T-helper 1 cell treated with Interleukin-12 subunit alpha and Interleukin-12 subunit beta and Interleukin-4 antibody, amounts not matched to agents 30 ng/mL and 1 ng/mL, for 36 hours (primary cell): ENCODE results near the gene MOSPD3. TPM values are rescaled to one million over a fixed set of nuclear protein-coding genes. Genes with fewer than 3 reads are reported as not detected.

Experiments
- intact Hi-C: fragments of 100-400 bp; cut with micrococcal nuclease; formaldehyde crosslinking; loops from one replicate; pipeline ENCODE4 v1.15.1; 2024
- total RNA-seq: library from RNA; stranded (reverse); gene quantifications from 2 replicates; pipeline ENCODE4 v1.2.3, GENCODE V29; 2022

The MOSPD3 gene
- total RNA-seq, 1 donor from 2014 or later = 44.0 TPM

DNA sequence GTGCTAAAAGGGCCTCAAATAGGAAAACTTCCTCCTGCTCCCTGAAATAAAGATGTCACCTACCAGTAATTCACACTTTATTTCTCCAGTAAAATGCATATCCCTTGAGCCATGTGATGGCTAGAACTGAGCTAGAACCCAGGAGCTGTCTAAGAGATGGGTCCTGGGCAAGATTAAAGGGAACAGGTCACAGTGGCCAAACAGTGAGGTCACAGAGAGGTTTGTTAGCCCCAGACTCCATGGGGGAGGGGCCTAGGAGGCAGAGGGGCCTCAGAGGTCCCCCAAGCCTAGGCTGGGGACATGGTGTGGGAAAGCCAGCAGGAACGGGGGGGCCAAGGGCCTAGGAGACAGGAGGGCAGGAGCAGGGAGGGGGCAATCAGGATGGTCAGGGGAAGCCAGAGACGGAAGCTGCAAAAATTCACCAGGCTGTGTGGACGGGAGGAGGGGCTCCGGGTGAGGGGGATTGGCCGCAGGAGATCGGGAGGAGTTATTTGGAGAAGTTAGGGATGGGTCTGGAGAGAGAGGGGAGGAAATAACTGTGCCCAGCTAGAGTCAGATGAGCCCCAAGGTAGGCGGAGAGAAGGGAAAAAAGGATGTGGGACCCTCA, 22.9 kb upstream of the MOSPD3 start:
- intact Hi-C loops = loop anchor here (10.0 kb wide), 1 partner anchor 315 kb away; no protein-coding TSS in a partner anchor

DNA sequence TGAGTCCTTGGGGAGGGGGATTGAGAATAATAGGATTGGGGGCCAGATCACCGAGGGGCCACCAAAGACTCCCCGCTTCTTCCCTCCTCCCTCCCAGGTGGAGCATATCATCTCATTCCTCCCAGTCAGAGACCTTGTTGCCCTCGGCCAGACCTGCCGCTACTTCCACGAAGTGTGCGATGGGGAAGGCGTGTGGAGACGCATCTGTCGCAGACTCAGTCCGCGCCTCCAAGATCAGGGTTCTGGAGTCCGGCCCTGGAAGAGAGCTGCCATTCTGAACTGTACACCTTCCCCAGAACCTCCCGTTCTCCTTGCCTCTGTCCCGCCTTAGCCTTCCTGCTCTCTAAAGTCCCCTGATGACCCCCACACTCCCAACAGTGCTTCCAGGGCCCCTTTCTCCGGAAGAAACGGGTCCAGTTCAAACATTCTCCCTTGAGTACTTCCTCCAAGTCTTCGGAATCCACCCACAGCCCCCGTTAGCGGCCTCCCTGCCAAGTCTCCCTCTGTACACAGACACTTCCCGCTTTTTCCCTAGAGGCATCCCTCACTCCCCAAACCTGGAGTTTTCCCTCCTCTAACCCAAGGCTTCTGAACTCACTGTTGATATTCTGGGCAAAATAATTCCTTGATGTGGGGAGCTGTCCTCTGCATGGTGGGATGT, 22.1 kb upstream of the MOSPD3 start:
- intact Hi-C loops = no loop called here

DNA sequence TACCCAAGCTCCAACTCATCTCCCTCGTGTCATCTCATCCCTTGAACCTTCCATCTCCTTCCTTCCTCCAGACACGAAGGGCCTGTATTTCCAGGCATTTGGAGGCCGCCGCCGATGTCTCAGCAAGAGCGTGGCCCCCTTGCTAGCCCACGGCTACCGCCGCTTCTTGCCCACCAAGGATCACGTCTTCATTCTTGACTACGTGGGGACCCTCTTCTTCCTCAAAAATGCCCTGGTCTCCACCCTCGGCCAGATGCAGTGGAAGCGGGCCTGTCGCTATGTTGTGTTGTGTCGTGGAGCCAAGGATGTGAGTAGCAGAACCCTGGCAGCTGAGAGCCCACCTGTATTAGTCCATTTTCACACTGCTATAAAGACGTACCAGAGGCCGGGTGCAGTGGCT, 20.7 kb upstream of the MOSPD3 start:
- intact Hi-C loops = no loop called here

DNA sequence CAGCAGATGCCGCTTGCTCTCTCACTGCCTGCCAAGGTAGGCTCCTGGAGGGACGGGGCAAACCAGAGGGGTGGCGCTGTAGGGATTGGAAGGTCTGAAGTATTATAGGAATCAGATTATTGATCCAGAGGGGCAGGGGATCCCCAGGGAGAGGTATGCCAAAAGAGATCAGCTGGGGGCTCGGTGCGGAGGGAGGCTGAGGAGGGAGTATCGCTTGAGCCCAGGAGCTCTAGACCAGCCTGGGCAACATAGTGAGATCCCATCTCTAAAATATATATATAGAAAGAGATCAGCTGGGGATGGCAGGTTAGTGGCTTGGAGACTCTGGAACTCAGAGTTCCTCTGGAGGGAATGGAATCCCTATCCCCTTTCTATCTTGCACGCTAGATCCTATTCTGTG, 17.2 kb upstream of the MOSPD3 start:
- intact Hi-C loops = no loop called here

DNA sequence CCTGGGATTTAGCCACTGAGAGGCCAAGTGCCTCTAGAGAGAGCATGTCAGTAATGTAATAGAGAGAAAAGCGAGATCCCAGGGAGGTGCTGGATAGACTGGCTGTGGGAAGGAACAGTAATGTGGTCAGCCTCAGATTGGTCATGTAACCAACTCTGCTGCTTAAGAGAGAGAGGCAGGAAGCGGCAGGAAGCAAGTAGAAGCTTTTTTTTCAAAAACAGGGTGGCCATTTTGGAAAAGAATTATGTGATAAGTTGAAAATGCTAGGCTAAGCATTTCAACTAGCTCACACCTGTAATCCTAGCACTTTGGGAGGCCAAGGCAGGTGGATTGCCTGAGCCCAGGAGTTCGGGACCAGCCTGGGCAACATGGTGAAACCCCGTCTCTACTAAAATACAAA, 13.9 kb upstream of the MOSPD3 start:
- intact Hi-C loops = no loop called here

DNA sequence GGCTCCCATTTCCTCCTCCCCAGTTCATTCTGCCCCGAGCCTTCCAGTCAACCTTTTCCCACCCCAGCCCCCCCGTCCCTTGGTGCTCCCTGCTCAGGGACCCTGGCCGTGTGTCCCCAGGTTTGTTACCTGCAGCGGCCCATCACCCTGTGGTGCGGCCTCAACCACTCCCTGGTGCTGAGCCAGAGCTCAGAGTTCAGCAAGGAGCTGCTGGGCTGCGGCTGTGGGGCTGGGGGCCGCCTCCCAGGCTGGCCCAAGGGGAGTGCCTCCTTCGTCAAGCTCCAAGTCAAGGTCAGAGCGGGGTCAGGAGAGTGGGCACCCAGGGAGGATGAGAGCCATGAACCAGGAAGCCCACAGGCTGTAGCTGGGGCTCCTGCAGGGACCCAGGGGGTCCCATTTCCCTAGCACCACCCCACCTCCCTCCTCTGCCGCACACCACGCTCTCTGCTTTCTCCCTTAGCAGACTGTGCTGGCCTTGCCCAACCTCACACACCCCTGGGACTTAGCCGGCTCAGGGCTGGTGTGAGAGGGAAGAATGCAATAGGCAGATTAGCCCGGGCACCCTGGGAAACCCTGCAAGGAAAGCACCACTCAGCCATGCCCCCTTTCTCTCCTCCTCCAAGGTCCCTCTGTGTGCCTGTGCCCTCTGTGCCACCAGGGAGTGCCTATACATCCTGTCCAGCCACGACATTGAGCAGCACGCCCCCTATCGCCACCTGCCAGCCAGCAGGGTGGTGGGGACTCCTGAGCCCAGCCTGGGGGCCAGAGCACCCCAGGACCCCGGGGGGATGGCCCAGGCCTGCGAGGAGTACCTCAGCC, 12.2 kb upstream of the MOSPD3 start:
- intact Hi-C loops = no loop called here

DNA sequence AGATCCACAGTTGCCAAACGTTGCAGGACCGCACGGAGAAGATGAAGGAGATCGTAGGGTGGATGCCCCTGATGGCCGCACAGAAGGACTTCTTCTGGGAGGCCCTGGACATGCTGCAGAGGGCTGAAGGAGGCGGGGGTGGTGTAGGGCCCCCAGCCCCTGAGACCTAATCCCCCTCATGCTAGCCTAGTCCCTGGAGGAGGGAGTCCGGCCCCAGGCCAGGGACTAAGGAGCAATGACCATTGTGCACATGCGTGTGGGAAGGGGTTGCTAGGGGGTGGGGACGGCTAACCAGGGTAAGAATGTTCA, 11.7 kb upstream of the MOSPD3 start:
- intact Hi-C loops = no loop called here

DNA sequence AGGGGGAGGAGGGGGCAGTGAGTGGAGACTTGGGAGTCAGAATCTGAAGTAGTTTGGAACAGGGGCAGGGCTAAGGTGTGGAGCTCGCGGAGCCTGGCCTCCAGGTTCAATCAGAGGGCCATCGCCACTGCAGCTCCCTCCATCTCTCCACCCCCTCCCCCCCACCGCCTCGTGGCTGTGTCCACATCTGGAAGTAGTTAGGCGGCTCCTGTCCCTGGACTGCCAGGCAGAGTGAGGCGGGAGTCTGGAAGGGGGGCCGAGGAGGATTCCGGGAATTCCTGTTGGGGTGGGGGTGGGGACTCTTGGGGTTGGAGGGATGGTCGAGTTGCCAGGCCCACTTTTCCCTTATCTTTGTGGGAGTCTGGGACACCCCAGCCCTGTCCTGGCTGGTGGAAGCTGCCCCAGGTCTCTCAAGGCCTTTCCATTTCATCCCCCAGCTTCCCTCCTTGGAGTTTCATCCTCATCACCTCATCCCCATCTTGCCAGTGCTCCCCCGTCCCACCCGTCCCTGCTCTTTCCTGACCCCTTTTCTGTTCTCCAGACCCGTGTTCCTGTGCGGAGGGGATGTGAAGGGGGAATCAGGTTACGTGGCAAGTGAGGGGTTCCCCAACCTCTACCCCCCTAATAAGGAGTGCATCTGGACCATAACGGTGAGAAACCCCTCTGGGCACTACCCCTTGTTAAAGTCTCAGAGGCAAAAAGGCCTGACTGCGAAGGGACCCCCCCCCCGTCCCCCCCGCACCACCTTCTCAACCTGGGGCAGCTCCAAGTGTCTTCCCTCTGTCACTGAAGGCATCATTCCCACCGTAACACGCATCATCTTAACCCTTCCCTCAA, 9.2 kb upstream of the MOSPD3 start:
- intact Hi-C loops = no loop called here

DNA sequence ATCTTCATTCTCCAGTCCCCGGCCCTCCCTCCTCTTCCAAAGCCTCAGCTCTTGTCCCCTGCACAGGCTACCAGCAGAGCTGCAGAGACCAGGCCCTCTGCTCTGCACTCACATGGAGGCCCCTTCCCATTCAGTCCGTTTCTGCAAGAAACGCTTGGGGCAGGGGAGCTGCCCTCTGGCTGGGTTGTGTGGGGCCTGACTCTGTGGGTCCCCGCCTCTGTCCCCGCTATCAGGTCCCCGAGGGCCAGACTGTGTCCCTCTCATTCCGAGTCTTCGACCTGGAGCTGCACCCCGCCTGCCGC, 8.7 kb upstream of the MOSPD3 start:
- intact Hi-C loops = loop anchor here (1.0 to 2.0 kb wide), 10 partner anchors 9 to 249 kb away; partner anchors contain the start of genes FBXO24, GNB2, LRCH4 and MEPCE

DNA sequence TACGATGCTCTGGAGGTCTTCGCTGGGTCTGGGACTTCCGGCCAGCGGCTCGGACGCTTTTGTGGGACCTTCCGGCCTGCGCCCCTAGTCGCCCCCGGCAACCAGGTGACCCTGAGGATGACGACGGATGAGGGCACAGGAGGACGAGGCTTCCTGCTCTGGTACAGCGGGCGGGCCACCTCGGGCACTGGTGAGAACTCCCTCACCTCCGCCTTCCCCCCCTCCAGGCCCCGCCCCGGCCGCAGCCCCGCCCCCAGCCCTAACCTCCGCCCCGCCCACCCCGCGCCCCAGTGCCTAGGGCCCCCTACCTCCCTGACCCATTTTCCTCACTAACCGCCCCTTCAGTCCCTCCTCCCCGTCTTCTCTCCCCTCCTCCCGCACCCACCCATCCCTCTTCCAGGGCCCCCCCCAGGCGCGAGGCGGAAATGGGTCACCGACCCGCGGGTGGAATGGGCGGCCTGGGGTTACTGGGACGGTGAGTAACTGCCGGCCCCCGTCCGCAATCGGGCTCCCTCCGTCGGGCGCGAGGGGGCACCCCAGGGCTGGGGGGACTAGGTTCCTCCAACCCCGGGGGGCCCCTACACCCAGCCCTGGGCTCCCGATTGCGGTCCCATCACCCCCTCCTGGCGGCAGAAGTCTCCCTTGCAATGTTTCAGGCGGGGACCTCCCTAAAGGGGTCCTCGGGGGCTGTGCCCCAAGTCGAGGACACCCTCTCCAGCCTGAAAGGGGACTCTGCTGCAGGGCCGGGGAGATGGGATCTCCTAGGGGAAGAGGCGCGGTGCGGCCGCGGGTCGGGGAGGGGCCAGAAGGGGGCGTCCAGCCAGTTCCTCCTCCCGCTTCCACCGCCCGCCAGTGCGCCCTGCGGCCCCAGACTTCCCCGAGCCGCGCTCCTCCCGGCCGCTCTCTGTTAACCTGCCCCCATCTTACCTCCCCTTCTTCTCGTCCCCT, 8.0 kb upstream of the MOSPD3 start:
- intact Hi-C loops = loop anchor here (1.0 to 2.0 kb wide), 10 partner anchors 8 to 248 kb away; partner anchors contain the start of genes FBXO24, GNB2, LRCH4 and MEPCE

DNA sequence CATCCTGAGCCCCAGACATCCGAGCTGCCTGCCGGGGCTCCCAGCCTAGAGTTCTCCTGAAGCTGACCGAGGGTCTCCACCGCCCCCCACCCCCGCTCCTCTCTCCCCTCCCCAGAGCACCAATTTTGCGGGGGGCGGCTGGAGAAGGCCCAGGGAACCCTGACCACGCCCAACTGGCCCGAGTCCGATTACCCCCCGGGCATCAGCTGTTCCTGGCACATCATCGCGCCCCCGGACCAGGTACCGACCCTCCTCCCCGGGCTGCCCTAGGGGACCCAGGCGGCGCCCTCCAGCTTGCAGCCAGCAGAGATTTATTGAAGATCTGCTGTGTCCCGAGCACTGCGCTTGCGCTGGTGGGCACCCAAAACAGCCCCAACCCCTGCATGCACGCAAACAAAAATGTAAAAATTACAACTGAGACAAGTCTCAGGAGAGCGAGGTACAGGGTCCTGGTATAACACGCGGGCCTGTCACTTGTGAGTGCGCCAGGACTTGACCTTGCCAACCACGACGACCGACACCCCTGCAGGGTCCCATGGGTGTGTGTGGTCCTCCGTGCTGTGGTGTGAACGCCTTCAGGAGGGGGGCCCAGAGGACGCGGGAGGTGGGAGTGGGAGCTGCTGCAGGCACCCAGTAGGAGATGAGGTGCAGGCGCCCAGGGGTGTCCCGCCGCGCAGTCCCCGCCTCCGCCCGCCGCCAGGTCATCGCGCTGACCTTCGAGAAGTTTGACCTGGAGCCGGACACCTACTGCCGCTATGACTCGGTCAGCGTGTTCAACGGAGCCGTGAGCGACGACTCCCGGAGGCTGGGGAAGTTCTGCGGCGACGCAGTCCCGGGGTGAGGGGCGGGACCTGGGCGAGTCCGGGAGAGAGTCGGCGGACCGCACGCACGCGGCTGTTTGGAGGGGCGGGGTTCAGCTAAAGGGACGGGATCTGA, 7.1 kb upstream of the MOSPD3 start:
- intact Hi-C loops = loop anchor here (1.0 to 2.0 kb wide), 10 partner anchors 7 to 248 kb away; partner anchors contain the start of genes FBXO24, GNB2, LRCH4 and MEPCE

DNA sequence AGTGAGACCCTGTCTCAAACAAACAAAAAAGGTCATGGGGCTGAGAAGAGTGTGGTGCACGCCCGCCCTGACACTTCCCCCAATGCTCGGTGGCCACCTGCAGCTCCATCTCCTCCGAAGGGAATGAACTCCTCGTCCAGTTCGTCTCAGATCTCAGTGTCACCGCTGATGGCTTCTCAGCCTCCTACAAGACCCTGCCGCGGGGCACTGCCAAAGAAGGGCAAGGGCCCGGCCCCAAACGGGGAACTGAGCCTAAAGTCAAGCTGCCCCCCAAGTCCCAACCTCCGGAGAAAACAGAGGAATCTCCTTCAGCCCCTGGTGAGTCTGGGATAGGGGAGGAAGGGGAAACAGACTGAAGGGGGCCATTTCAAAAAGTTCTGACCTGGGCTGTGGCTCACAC, 6.0 kb upstream of the MOSPD3 start:
- intact Hi-C loops = no loop called here

DNA sequence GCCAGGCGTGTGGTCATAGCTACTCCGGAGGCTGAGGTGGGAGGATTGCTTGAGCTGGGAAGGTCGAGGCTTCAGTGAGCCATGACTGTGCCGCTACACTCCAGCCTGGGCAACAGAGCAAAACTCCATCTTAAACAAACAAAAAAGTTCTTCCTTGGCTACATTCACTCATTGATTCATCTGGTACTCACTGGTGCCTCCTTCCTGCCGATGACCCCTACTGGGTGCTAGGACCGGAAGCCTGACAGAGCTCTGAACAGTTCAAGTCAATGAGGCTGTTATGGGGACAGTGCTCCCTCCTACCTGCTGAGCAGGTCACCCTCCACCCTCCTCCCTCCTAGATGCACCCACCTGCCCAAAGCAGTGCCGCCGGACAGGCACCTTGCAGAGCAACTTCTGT, 5.2 kb upstream of the MOSPD3 start:
- intact Hi-C loops = no loop called here

DNA sequence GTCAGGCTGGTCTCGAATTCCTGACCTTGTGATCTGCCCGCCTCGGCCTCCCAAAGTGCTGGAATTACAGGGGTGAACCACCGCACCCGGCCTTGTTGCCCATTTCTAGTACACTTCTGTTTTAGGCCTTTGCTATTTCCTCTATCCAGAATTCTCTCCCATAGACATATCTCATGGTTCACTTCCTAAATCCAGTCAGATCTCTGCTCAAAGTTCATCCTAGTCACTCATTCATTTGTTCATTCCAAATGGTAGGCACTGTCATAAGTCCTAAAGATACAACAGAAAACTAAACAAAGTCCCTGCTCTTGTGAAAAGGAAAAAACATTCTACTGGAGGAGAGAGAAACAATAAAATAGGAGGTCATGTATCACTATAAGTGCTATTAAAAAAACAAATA, 2.4 kb upstream of the MOSPD3 start:
- intact Hi-C loops = loop anchor here (5.0 kb wide), 1 partner anchor 642 kb away; no protein-coding TSS in a partner anchor

DNA sequence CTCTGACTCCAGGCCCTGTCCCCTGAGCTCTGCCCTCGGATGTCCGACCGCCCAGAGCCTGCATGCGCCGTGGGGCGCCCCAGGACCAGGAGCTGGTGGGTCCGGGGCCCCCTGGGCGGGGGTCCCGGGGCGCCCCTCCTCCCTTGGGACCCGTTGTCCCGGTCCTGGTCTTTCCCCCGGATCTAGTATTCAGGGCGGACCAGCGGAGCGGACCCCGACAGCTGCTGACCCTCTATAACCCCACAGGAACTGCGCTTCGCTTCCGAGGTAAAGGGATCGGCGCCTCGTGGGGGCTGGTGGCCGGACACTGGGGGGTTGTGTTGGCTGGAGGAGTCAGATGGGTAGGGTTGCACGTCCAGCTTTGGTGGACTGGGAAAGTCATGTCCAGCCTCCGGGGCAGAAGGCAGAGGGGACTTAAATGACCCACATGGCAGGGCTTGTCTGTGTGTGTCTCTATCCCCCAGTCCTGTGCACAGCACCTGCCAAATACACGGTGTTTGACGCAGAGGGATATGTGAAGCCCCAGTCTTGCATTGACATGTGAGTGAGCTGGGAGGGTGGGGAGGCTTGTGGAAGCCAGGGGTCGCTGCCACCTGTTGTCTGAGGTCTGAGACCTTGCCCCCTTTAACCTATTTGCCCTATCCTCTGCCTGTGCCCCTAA, 520 bp downstream of the MOSPD3 start:
- intact Hi-C loops = loop anchor here (1.0 to 5.0 kb wide), 13 partner anchors 9 to 639 kb away; partner anchors contain the start of genes ACTL6B, FBXO24, GNB2 and LRCH4

DNA sequence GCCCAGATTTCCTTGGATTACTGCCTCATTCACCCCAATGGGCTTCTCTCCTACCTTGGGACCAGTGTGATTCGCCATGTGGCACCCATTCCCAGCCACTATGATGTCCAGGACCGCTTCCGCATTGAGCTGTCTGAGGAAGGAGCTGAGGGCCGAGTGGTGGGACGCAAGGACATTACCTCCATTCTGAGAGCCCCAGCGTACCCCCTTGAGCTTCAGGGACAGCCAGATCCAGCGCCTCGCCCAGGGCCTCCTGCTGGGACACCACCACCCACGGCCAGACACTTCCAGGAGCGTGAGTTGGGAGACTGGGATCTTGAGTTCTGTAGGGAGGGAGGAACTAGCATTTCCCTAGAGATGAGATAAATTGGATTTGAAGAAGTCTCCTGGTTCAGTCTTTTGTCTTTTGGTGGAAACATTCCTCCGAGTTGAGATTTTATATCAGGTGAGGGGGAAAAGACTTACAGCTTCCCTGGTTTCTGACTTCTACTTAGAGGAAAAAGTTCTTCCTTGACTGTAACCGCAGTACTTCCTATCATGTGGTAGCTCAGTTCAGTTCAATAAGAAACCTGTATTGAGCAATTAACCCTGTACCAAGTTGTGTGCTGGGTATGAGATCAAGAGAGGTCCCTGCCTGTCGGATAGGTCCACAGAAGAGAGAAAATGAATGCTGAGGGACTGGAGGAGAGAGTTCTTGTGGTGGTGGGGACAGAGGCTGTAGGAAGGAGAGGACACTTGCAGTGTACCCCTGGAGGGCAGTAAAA, 1.3 kb downstream of the MOSPD3 start:
- intact Hi-C loops = loop anchor here (1.0 to 5.0 kb wide), 3 partner anchors 80 to 639 kb away; partner anchors contain the start of gene SLC12A9

DNA sequence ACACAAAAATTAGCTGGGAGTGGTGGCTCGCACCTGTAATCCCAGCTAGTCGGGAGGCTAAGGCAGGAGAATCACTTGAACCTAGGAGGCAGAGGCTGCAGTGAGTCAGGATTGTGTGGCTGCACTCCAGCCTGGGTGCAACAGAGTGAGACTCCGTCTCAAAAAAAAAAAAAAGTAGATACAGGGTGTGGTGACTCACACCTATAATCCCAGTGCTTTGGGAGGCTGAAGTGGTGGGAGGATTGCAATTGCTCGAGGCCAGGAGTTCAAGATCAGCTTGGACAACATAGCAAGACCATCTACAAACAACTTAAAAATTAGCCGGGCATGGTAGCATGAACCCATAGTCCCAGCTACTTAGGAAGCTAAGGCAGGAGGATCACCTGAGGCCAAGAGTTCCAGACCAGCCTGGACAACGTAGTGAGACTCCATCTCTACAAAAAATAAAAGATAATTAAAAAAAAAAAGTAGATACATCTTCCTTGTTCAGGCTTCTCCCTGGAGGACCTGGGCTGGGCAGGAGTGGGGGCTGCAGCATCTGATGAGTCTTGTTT, 2.0 kb downstream of the MOSPD3 start:
- intact Hi-C loops = loop anchor here (5.0 kb wide), 1 partner anchor 638 kb away; no protein-coding TSS in a partner anchor
